Lower leg skin (tissue), 4 donors: Measurements from ENCODE around the gene NAA38. TPM values are rescaled to one million over a fixed set of nuclear protein-coding genes. Genes with fewer than 3 reads are reported as not detected.

Experiments
- DNase-seq, 2 donors: peaks; one replicate each; pipeline ENCODE4 v3.0.0-alpha.2; 2019; ENCODE audit warnings: low spot score in 2 of 2
- H3K4me3 ChIP-seq: fragments of 200-600 bp; sonication (generic); 2 replicates; pipeline ENCODE4 v1.5.1; 2017; ENCODE audit warnings: mild to moderate bottlenecking, low read depth; ENCODE audit not compliant: poor library complexity, severe bottlenecking
- POLR2A ChIP-seq, 2 donors: fragments of 450-650 bp; IDR thresholded peaks; one replicate each; pipeline ENCODE4 v1.6.1; 2016 to 2017; ENCODE audit warnings: antibody characterized with exemption in 2 of 2, mild to moderate bottlenecking in 1 of 2, moderate library complexity in 1 of 2
- WGBS, 2 donors: methylation state at CpG; one replicate each; pipeline ENCODE4 v1.1.5; 2018; 5-methylcytosine and 5-hydroxymethylcytosine counted together
- intact Hi-C: fragments of 100-400 bp; cut with DNase I; formaldehyde crosslinking; loops from one replicate; pipeline ENCODE4 v1.15.0; 2023; ENCODE audit warnings: low total_unique reads
- total RNA-seq, 4 donors: library from RNA; depleted of rRNA; stranded (reverse); fragments of >200 nt; gene quantifications; one replicate each; pipeline ENCODE4 v1.1.0, GENCODE V29; 2016
- TF ChIP-seq, protein P1 (sequence below), 3 donors: fragments of 450-650 bp; IDR thresholded peaks; one replicate each; pipeline ENCODE4 v1.5.1; 2016; ENCODE audit warnings: antibody characterized with exemption in 3 of 3, mild to moderate bottlenecking in 3 of 3, moderate library complexity in 2 of 3

NAA38 gene
- total RNA-seq, 4 donors from 2014 or later, result 56.8 to 101 (median 91.3) TPM

- TF ChIP-seq, protein P1, sequence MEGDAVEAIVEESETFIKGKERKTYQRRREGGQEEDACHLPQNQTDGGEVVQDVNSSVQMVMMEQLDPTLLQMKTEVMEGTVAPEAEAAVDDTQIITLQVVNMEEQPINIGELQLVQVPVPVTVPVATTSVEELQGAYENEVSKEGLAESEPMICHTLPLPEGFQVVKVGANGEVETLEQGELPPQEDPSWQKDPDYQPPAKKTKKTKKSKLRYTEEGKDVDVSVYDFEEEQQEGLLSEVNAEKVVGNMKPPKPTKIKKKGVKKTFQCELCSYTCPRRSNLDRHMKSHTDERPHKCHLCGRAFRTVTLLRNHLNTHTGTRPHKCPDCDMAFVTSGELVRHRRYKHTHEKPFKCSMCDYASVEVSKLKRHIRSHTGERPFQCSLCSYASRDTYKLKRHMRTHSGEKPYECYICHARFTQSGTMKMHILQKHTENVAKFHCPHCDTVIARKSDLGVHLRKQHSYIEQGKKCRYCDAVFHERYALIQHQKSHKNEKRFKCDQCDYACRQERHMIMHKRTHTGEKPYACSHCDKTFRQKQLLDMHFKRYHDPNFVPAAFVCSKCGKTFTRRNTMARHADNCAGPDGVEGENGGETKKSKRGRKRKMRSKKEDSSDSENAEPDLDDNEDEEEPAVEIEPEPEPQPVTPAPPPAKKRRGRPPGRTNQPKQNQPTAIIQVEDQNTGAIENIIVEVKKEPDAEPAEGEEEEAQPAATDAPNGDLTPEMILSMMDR (IDR thresholded peaks at IDR 0.05), result no peak
- no peak for TF ChIP-seq POLR2A (IDR thresholded peaks at IDR 0.05)
- WGBS, 2 donors, result 2 to 3% methylated on average over 8 of the region's 8 CpGs
- intact Hi-C loops, result no loop called here
- H3K4me3 ChIP-seq, result no peak overlapping the region
- no peak for DNase-seq
Observed at GRCh38 chr17:7887038-7887481, 29.7 kb upstream of the NAA38 start.

GRCh38 chr17:7886227-7887037 lies 29.1 kb upstream of the NAA38 start:
- 1 to 2% methylated on average over 30 of the region's 30 CpGs for WGBS, 2 donors
- TF ChIP-seq, protein P1 (IDR thresholded peaks at IDR 0.05), result no peak
- TF ChIP-seq POLR2A (IDR thresholded peaks at IDR 0.05), result no peak
- peak overlapping the region; percentile 52 for H3K4me3 ChIP-seq
- intact Hi-C loops, result no loop called here
- peak in 1 of 2 donors; percentile 92 for DNase-seq

DNA sequence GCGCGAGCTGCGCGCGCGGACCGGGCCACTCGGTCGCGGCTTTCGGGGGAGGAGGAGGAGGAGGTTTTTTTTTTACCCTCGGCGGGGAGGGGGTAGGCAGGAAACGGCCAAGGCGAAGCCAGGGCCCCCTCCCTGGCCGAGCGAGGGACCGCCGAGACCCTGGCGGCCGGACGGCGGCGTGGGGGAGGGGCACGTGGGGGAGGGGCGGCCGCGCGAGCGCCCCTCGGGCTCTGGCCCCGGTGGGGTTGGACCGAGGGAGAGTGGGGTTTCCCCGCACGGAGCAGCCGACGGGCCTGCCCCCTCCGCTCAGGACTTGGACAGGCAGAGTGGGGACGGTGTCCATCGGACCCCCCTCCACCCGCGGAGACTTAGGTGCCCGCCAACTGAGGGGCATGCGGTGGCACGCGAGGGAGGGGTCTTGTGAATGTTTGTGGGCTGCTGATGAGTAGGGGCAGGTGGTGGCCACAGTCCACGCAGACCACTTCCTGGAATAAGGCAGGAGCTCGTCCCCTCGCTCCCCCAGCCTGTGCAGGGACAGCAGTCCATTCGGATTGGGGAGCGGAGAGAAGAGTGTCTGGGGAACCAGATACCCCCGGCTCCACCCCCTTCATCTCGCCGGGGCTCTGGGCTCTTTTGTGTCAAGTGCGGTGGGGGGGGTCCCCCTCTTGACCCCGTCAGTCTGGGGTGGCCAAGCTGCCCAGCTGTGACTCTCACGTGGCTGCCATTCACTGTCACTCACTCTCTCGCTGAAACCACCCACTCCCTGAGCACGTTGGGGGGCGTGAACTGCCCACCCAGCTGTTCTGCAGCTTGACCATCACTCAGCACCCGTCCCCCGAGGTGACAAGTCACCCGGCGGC lies 28.2 kb upstream of the NAA38 start:
- DNase-seq, result peak; percentile 34 to 90
- H3K4me3 ChIP-seq, result peak overlapping the region; percentile 52
- WGBS, 2 donors, result 0 to 2% methylated on average over 10 to 43 of the region's 64 CpGs
- no peak for TF ChIP-seq POLR2A (IDR thresholded peaks at IDR 0.05)
- intact Hi-C loops, result no loop called here

GRCh38 chr17:7884581-7885366 lies 27.4 kb upstream of the NAA38 start:
- H3K4me3 ChIP-seq, result peak overlapping the region; percentile 52
- TF ChIP-seq, protein P1 (IDR thresholded peaks at IDR 0.05), result no peak
- no peak for TF ChIP-seq POLR2A (IDR thresholded peaks at IDR 0.05)
- 1% methylated on average over 23 to 29 of the region's 100 CpGs for WGBS, 2 donors
- intact Hi-C loops, result no loop called here
- DNase-seq, result peak in 1 of 2 donors; percentile 84

DNA sequence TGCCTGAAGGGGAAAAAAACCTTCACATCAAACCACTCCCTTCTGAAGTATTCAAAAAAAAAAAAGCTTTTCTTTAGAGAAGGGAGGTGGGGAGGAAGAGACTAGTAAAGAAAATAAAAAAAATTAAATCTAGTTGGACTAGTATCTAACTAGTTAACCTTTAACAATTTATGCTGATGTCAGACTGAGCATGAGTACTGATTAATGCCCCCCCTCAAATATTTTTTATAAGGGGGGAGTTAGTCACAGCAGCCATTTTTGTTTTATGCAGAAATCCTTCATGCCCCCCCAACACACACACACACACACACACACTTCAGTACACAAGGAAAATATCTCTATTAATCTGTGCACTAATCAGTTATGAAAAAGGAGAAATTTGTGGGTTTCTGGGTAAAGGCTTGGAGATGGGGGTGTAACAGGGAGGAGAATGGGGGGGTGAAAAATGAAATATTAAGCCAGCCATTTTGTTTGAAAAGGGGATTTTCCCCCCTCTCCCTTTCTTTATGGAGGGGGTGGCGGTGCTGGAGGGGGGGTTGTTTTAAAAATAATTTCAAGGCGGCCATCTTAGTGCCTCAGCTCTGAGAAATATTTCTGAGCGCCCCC lies 26.5 kb upstream of the NAA38 start:
- DNase-seq, result peak in 1 of 2 donors; percentile 73
- intact Hi-C loops, result no loop called here
- TF ChIP-seq POLR2A (IDR thresholded peaks at IDR 0.05), result no peak
- TF ChIP-seq, protein P1 (IDR thresholded peaks at IDR 0.05), result no peak
- WGBS, 2 donors, result 2 to 7% methylated on average over 3 of the region's 3 CpGs
- H3K4me3 ChIP-seq, result no peak overlapping the region
